ENCODE results near the gene MDFIC.

The MDFIC gene

GRCh38 chr7:115040495-115040894 is 118.6 kb downstream of the MDFIC start:
- Mint-ChIP-seq H3K36me3 (ENCODE audit: low read depth) (no peaks in the 10 kb centered on the region), H3K4me3 (no peak overlapping the region), H3K27me3 (no peaks in the 10 kb centered on the region), H3K27ac (no peak overlapping the region), H3K4me1 (ENCODE audit: low read depth) (peaks cover 8% of the 10 kb centered on the region), H3K9me3 (no peaks in the 10 kb centered on the region)

DNA sequence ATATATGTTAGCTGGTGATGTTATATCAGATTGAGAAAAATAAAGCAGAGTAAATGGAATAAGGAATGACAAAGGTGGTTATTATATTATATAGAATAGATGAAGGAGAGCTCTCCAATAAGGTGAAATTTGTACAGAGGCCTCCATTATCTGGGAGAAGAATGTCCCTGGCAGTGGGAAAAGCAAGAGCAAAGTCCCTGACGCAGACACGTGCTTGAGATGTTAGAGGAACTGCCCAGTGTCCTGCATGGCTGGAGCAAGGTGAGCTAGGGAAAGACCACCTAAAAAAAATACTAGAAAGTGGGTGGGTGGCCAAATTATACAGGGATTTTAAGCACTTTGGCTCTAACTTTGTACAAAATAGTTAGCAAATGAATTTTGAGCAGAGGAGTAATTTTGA is 120.7 kb downstream of the MDFIC start:
- Mint-ChIP-seq H3K36me3 (ENCODE audit: low read depth) (no peaks in the 10 kb centered on the region), H3K27ac (no peak overlapping the region), H3K4me1 (ENCODE audit: low read depth) (no peaks in the 10 kb centered on the region), H3K27me3 (no peaks in the 10 kb centered on the region), H3K4me3 (no peak overlapping the region), H3K9me3 (no peaks in the 10 kb centered on the region)

DNA sequence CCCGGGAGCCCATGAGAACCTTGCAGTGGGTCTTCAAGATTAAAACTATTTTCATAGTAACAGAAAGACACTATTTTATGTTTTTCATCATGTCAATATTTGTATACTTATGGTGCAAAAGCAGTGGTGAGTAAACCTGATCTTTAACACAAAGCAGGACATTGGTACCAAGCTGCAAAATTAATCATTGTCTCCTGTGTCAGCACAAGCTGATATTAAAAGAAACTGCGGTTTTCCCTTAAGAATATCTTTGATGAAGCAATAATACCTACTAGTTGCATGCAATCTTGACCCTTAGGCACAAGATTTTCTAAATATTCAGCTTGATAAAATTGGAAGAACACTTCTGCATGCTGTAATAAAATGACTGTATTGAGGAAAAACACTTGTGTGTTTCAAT is 121.7 kb downstream of the MDFIC start:
- no peaks in the 10 kb centered on the region for H3K36me3 Mint-ChIP-seq (ENCODE audit: low read depth)
- H3K27me3 Mint-ChIP-seq = no peaks in the 10 kb centered on the region
- H3K9me3 Mint-ChIP-seq = no peaks in the 10 kb centered on the region
- H3K27ac Mint-ChIP-seq = no peak overlapping the region
- H3K4me1 Mint-ChIP-seq (ENCODE audit: low read depth) = no peaks in the 10 kb centered on the region
- no peak overlapping the region for H3K4me3 Mint-ChIP-seq

GRCh38 chr7:115044224-115044623 is 122.3 kb downstream of the MDFIC start:
- no peaks in the 10 kb centered on the region for H3K27me3 Mint-ChIP-seq
- H3K27ac Mint-ChIP-seq = no peak overlapping the region
- no peak overlapping the region for H3K4me3 Mint-ChIP-seq
- no peaks in the 10 kb centered on the region for H3K4me1 Mint-ChIP-seq (ENCODE audit: low read depth)
- no peaks in the 10 kb centered on the region for H3K36me3 Mint-ChIP-seq (ENCODE audit: low read depth)
- H3K9me3 Mint-ChIP-seq = no peaks in the 10 kb centered on the region

GRCh38 chr7:115047958-115048720 is 126.2 kb downstream of the MDFIC start:
- Mint-ChIP-seq H3K36me3 (ENCODE audit: low read depth) (no peaks in the 10 kb centered on the region), H3K4me1 (ENCODE audit: low read depth) (no peaks in the 10 kb centered on the region), H3K9me3 (no peaks in the 10 kb centered on the region), H3K27ac (no peak overlapping the region), H3K4me3 (no peak overlapping the region), H3K27me3 (peaks cover 4% of the 10 kb centered on the region)

DNA sequence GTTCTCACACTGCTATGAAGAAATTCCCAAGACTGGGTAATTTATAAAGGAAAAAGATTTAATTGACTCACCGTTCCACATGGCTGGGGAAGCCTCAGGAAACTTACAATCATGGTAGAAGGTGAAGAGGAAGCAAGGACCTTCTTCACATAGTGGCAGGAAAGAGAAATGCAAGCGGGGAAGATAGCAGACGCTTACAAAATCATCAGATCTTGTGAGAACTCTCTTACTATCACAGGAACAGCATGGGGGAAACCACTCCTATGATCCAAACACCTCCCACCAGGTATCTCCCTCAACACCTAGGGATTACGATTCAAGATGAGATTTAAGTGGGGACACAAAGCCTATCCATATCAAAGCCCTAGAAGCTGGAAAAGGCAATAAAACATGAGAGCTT is 130.8 kb downstream of the MDFIC start:
- H3K4me3 Mint-ChIP-seq = no peak overlapping the region
- H3K36me3 Mint-ChIP-seq (ENCODE audit: low read depth) = no peaks in the 10 kb centered on the region
- no peaks in the 10 kb centered on the region for H3K4me1 Mint-ChIP-seq (ENCODE audit: low read depth)
- H3K9me3 Mint-ChIP-seq = no peaks in the 10 kb centered on the region
- no peak overlapping the region for H3K27ac Mint-ChIP-seq
- H3K27me3 Mint-ChIP-seq = peaks cover 7% of the 10 kb centered on the region

GRCh38 chr7:115054478-115055065 is 132.7 kb downstream of the MDFIC start:
- Mint-ChIP-seq H3K36me3 (ENCODE audit: low read depth) (no peaks in the 10 kb centered on the region), H3K9me3 (no peaks in the 10 kb centered on the region), H3K4me3 (no peak overlapping the region), H3K4me1 (ENCODE audit: low read depth) (no peaks in the 10 kb centered on the region), H3K27ac (no peak overlapping the region), H3K27me3 (peaks cover 7% of the 10 kb centered on the region)

GRCh38 chr7:115056019-115056418 is 134.1 kb downstream of the MDFIC start:
- no peaks in the 10 kb centered on the region for H3K4me1 Mint-ChIP-seq (ENCODE audit: low read depth)
- H3K27me3 Mint-ChIP-seq = peaks cover 3% of the 10 kb centered on the region
- no peaks in the 10 kb centered on the region for H3K36me3 Mint-ChIP-seq (ENCODE audit: low read depth)

GRCh38 chr7:115058726-115059125 is 136.8 kb downstream of the MDFIC start:
- H3K27ac Mint-ChIP-seq = no peak overlapping the region
- H3K4me1 Mint-ChIP-seq (ENCODE audit: low read depth) = no peaks in the 10 kb centered on the region
- H3K9me3 Mint-ChIP-seq = no peaks in the 10 kb centered on the region
- no peaks in the 10 kb centered on the region for H3K36me3 Mint-ChIP-seq (ENCODE audit: low read depth)
- H3K27me3 Mint-ChIP-seq = peaks cover 3% of the 10 kb centered on the region
- no peak overlapping the region for H3K4me3 Mint-ChIP-seq

More at GRCh38 chr7:115056019-115056418, 134.1 kb downstream of the MDFIC start:
- H3K27ac Mint-ChIP-seq = no peak overlapping the region
- no peak overlapping the region for H3K4me3 Mint-ChIP-seq
- no peaks in the 10 kb centered on the region for H3K9me3 Mint-ChIP-seq

DNA sequence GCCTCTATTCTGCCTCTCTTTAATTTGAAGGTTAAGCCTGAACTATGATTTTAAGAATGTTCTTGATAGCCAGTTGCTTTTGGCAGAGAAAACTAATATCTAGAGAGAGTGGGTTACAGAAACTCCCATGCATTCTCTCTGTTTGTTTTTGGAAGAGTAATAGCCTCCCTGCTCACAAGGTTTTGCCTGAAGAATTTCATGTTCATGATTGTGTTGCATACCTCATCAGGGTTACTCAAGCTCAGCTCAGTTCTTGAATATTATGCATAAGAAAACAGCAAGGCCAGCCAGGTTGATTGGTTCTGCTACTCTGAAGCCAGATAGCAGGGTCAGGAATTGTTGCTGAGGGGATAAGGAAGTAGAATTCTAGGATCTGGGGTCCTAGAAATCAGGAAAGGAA is 137.4 kb downstream of the MDFIC start:
- no peak overlapping the region for H3K27ac Mint-ChIP-seq
- H3K4me1 Mint-ChIP-seq (ENCODE audit: low read depth) = no peaks in the 10 kb centered on the region
- H3K4me3 Mint-ChIP-seq = no peak overlapping the region
- H3K36me3 Mint-ChIP-seq (ENCODE audit: low read depth) = no peaks in the 10 kb centered on the region
- H3K27me3 Mint-ChIP-seq = peaks cover 3% of the 10 kb centered on the region
- no peaks in the 10 kb centered on the region for H3K9me3 Mint-ChIP-seq

GRCh38 chr7:115060095-115060870 is 138.4 kb downstream of the MDFIC start:
- H3K9me3 Mint-ChIP-seq = no peaks in the 10 kb centered on the region
- peaks cover 3% of the 10 kb centered on the region for H3K27me3 Mint-ChIP-seq
- no peak overlapping the region for H3K4me3 Mint-ChIP-seq
- H3K27ac Mint-ChIP-seq = no peak overlapping the region
- no peaks in the 10 kb centered on the region for H3K36me3 Mint-ChIP-seq (ENCODE audit: low read depth)
- H3K4me1 Mint-ChIP-seq (ENCODE audit: low read depth) = no peaks in the 10 kb centered on the region

DNA sequence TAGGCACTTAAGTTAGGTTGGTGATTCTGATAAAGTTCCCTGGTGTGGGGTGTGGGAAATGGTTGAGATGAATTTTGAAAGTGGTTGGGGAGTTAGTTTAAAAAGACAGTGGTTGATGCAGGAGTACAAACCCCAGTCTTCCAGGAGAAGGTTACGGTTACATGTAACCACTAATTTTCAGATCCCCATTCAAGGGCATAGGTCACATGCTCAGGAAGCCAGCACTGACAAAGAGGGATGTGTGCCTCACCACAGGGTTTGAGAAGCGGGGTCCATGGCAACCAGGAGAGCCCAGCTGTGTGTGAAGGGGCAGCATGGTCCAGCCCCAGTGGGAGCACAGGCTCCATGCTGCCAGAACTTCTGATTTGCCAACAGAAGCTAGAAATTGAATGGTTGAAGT is 144.2 kb downstream of the MDFIC start:
- H3K4me1 Mint-ChIP-seq (ENCODE audit: low read depth) = no peaks in the 10 kb centered on the region
- no peaks in the 10 kb centered on the region for H3K36me3 Mint-ChIP-seq (ENCODE audit: low read depth)
- H3K27me3 Mint-ChIP-seq = no peaks in the 10 kb centered on the region
- H3K4me3 Mint-ChIP-seq = no peak overlapping the region
- no peak overlapping the region for H3K27ac Mint-ChIP-seq
- H3K9me3 Mint-ChIP-seq = no peaks in the 10 kb centered on the region

DNA sequence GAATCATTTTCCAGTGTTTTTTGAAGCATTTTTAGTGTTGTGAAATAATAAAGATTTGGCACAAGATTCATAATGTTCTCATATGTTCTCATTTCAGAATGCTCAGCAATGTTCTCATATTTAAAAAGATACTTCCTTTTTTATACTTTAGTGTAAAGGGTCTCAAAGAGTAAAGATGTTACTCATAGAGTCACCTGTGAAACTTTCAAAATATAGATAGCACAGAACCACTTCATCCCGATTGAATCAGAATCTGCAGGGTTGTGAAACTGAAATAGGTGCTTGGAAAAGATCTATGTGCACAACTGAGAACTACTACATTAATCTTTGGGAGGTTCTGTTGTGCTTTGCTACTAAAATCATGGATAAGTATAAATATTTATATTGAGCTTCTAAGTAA is 144.7 kb downstream of the MDFIC start:
- Mint-ChIP-seq H3K4me1 (ENCODE audit: low read depth) (no peaks in the 10 kb centered on the region), H3K27ac (no peak overlapping the region), H3K4me3 (no peak overlapping the region), H3K9me3 (no peaks in the 10 kb centered on the region), H3K36me3 (ENCODE audit: low read depth) (no peaks in the 10 kb centered on the region), H3K27me3 (no peaks in the 10 kb centered on the region)

GRCh38 chr7:115068220-115068619 is 146.3 kb downstream of the MDFIC start:
- no peak overlapping the region for H3K27ac Mint-ChIP-seq
- H3K4me3 Mint-ChIP-seq = no peak overlapping the region
- H3K27me3 Mint-ChIP-seq = no peaks in the 10 kb centered on the region
- H3K9me3 Mint-ChIP-seq = no peaks in the 10 kb centered on the region
- H3K4me1 Mint-ChIP-seq (ENCODE audit: low read depth) = no peaks in the 10 kb centered on the region
- H3K36me3 Mint-ChIP-seq (ENCODE audit: low read depth) = no peaks in the 10 kb centered on the region
